ENCODE measurements around the gene RARS2. TPM values are rescaled to one million over a fixed set of nuclear protein-coding genes. Genes with fewer than 3 reads are reported as not detected.
A peak's percentile ranks its signal among the peaks of the same experiment; 100 is the strongest.
"Not testable (repeated sequence)": the region's sequence is repeated elsewhere in the genome, so short reads cannot be mapped to it uniquely, and the experiment has no call there.

Gene RARS2
- total RNA-seq = 21.6 TPM

- no peaks in the 10 kb centered on the region for H3K9me3 ChIP-seq (ENCODE audit: low read depth, low read length)
- no peaks in the 10 kb centered on the region for H3K27me3 ChIP-seq (ENCODE audit: insufficient read depth, low read length)
- peak within 1 kb of the TSS; percentile 86 for H3K4me3 ChIP-seq (ENCODE audit: low read length)
- H3K4me1 ChIP-seq (ENCODE audit: insufficient read depth, low read length) = peaks cover 45% of the 10 kb centered on the region
Measured at GRCh38 chr6:87589693-87590416, at the start of gene RARS2, which contains the start of gene ORC3. Gene RARS2 (minus strand): TSS chr6:87589987. CDS start chr6:87589957, 30 bp downstream. Gene ORC3 (plus strand): TSS chr6:87590135. CDS start chr6:87590169, 34 bp downstream.

- H3K4me3 ChIP-seq (ENCODE audit: low read length) = no peak overlapping the region
- no peaks in the 10 kb centered on the region for H3K9me3 ChIP-seq (ENCODE audit: low read depth, low read length)
- no peaks in the 10 kb centered on the region for H3K27me3 ChIP-seq (ENCODE audit: insufficient read depth, low read length)
- no peaks in the 10 kb centered on the region for H3K4me1 ChIP-seq (ENCODE audit: insufficient read depth, low read length)
Measured at GRCh38 chr6:87639373-87639772, 49.6 kb upstream of the RARS2 start.

GRCh38 chr6:87637106-87637505 lies 47.3 kb upstream of the RARS2 start:
- Histone ChIP-seq H3K4me1 (ENCODE audit: insufficient read depth, low read length) (no peaks in the 10 kb centered on the region), H3K9me3 (ENCODE audit: low read depth, low read length) (no peaks in the 10 kb centered on the region), H3K27me3 (ENCODE audit: insufficient read depth, low read length) (no peaks in the 10 kb centered on the region), H3K4me3 (ENCODE audit: low read length) (no peak overlapping the region)

GRCh38 chr6:87636315-87636714 lies 46.5 kb upstream of the RARS2 start:
- H3K9me3 ChIP-seq (ENCODE audit: low read depth, low read length) = no peaks in the 10 kb centered on the region
- H3K4me1 ChIP-seq (ENCODE audit: insufficient read depth, low read length) = no peaks in the 10 kb centered on the region
- no peaks in the 10 kb centered on the region for H3K27me3 ChIP-seq (ENCODE audit: insufficient read depth, low read length)
- no peak overlapping the region for H3K4me3 ChIP-seq (ENCODE audit: low read length)

GRCh38 chr6:87633851-87634250 lies 44.1 kb upstream of the RARS2 start:
- Histone ChIP-seq H3K4me3 (ENCODE audit: low read length) (no peak overlapping the region), H3K4me1 (ENCODE audit: insufficient read depth, low read length) (no peaks in the 10 kb centered on the region), H3K9me3 (ENCODE audit: low read depth, low read length) (no peaks in the 10 kb centered on the region), H3K27me3 (ENCODE audit: insufficient read depth, low read length) (no peaks in the 10 kb centered on the region)

- Histone ChIP-seq H3K27me3 (ENCODE audit: insufficient read depth, low read length) (no peaks in the 10 kb centered on the region), H3K4me1 (ENCODE audit: insufficient read depth, low read length) (no peaks in the 10 kb centered on the region), H3K4me3 (ENCODE audit: low read length) (no peak overlapping the region), H3K9me3 (ENCODE audit: low read depth, low read length) (no peaks in the 10 kb centered on the region)
Measured at GRCh38 chr6:87630746-87631145, 41.0 kb upstream of the RARS2 start.

GRCh38 chr6:87628881-87629280 lies 39.1 kb upstream of the RARS2 start:
- H3K4me1 ChIP-seq (ENCODE audit: insufficient read depth, low read length) = no peaks in the 10 kb centered on the region
- H3K27me3 ChIP-seq (ENCODE audit: insufficient read depth, low read length) = no peaks in the 10 kb centered on the region
- H3K4me3 ChIP-seq (ENCODE audit: low read length) = no peak overlapping the region
- no peaks in the 10 kb centered on the region for H3K9me3 ChIP-seq (ENCODE audit: low read depth, low read length)

- Histone ChIP-seq H3K4me3 (ENCODE audit: low read length) (no peak overlapping the region), H3K27me3 (ENCODE audit: insufficient read depth, low read length) (no peaks in the 10 kb centered on the region), H3K4me1 (ENCODE audit: insufficient read depth, low read length) (no peaks in the 10 kb centered on the region), H3K9me3 (ENCODE audit: low read depth, low read length) (no peaks in the 10 kb centered on the region)
Measured at GRCh38 chr6:87628424-87628823, 38.6 kb upstream of the RARS2 start.

GRCh38 chr6:87623248-87623647 lies 33.5 kb upstream of the RARS2 start:
- H3K4me1 ChIP-seq (ENCODE audit: insufficient read depth, low read length) = no peaks in the 10 kb centered on the region
- H3K27me3 ChIP-seq (ENCODE audit: insufficient read depth, low read length) = no peaks in the 10 kb centered on the region
- no peak overlapping the region for H3K4me3 ChIP-seq (ENCODE audit: low read length)

GRCh38 chr6:87618531-87618930 lies 28.7 kb upstream of the RARS2 start:
- Histone ChIP-seq H3K4me1 (ENCODE audit: insufficient read depth, low read length) (no peaks in the 10 kb centered on the region), H3K27me3 (ENCODE audit: insufficient read depth, low read length) (no peaks in the 10 kb centered on the region), H3K9me3 (ENCODE audit: low read depth, low read length) (no peaks in the 10 kb centered on the region), H3K4me3 (ENCODE audit: low read length) (no peak overlapping the region)

More at GRCh38 chr6:87623248-87623647, 33.5 kb upstream of the RARS2 start:
- H3K9me3 ChIP-seq (ENCODE audit: low read depth, low read length) = no peaks in the 10 kb centered on the region

GRCh38 chr6:87617405-87617804 lies 27.6 kb upstream of the RARS2 start:
- no peak overlapping the region for H3K4me3 ChIP-seq (ENCODE audit: low read length)
- H3K4me1 ChIP-seq (ENCODE audit: insufficient read depth, low read length) = no peaks in the 10 kb centered on the region
- H3K9me3 ChIP-seq (ENCODE audit: low read depth, low read length) = no peaks in the 10 kb centered on the region
- H3K27me3 ChIP-seq (ENCODE audit: insufficient read depth, low read length) = no peaks in the 10 kb centered on the region

- H3K4me3 ChIP-seq (ENCODE audit: low read length) = not testable (repeated sequence)
Measured at GRCh38 chr6:87613018-87613417, 23.2 kb upstream of the RARS2 start.

GRCh38 chr6:87608802-87609201 lies 19.0 kb upstream of the RARS2 start:
- Histone ChIP-seq H3K4me3 (ENCODE audit: low read length) (no peak overlapping the region), H3K27me3 (ENCODE audit: insufficient read depth, low read length) (no peaks in the 10 kb centered on the region), H3K9me3 (ENCODE audit: low read depth, low read length) (no peaks in the 10 kb centered on the region), H3K4me1 (ENCODE audit: insufficient read depth, low read length) (no peaks in the 10 kb centered on the region)

More at GRCh38 chr6:87613018-87613417, 23.2 kb upstream of the RARS2 start:
- H3K9me3 ChIP-seq (ENCODE audit: low read depth, low read length); H3K4me1 ChIP-seq (ENCODE audit: insufficient read depth, low read length); H3K27me3 ChIP-seq (ENCODE audit: insufficient read depth, low read length): not testable (repeated sequence)

- H3K4me3 ChIP-seq (ENCODE audit: low read length) = no peak overlapping the region
- H3K27me3 ChIP-seq (ENCODE audit: insufficient read depth, low read length) = no peaks in the 10 kb centered on the region
- no peaks in the 10 kb centered on the region for H3K4me1 ChIP-seq (ENCODE audit: insufficient read depth, low read length)
- no peaks in the 10 kb centered on the region for H3K9me3 ChIP-seq (ENCODE audit: low read depth, low read length)
Measured at GRCh38 chr6:87606199-87606598, 16.4 kb upstream of the RARS2 start.

GRCh38 chr6:87600576-87600975 lies 10.8 kb upstream of the RARS2 start:
- no peaks in the 10 kb centered on the region for H3K9me3 ChIP-seq (ENCODE audit: low read depth, low read length)
- no peaks in the 10 kb centered on the region for H3K27me3 ChIP-seq (ENCODE audit: insufficient read depth, low read length)
- H3K4me3 ChIP-seq (ENCODE audit: low read length) = no peak overlapping the region
- H3K4me1 ChIP-seq (ENCODE audit: insufficient read depth, low read length) = no peaks in the 10 kb centered on the region

- Histone ChIP-seq H3K4me3 (ENCODE audit: low read length) (no peak overlapping the region), H3K9me3 (ENCODE audit: low read depth, low read length) (no peaks in the 10 kb centered on the region), H3K27me3 (ENCODE audit: insufficient read depth, low read length) (no peaks in the 10 kb centered on the region), H3K4me1 (ENCODE audit: insufficient read depth, low read length) (peaks cover 43% of the 10 kb centered on the region)
Measured at GRCh38 chr6:87590990-87591389, 1.2 kb upstream of the RARS2 start.
